Endothelial cell of umbilical vein (primary cell): ENCODE measurements around the gene TRIM29. TPM values are rescaled to one million over a fixed set of nuclear protein-coding genes. Genes with fewer than 3 reads are reported as not detected.

Experiments used
- BruUV-seq: library from RNA; stranded (reverse); fragments of 400-500 nt; replicated peaks from 2 replicates; lab custom pipeline; 2021; lab: Mats Ljungman, UMichigan
- CTCF ChIA-PET: fragments of 300-600, 350-600 bp; sonication (Branson Sonifier 250); formaldehyde crosslinking; loops from one replicate; lab custom pipeline; 2021; ENCODE audit warnings: antibody characterized with exemption, inconsistent platforms; lab: Charles Lee
- POLR2A ChIA-PET: fragments of 300-600, 350-600 bp; sonication (Branson Sonifier 250); formaldehyde crosslinking; loops from one replicate; lab custom pipeline; 2021; ENCODE audit warnings: antibody characterized with exemption, inconsistent platforms; lab: Charles Lee
- DNase-seq: peaks from one replicate; pipeline ENCODE4 v3.0.0-alpha.2; 2011; ENCODE audit warnings: low read depth, low spot score
- FAIRE-seq: peaks from 2 replicates; lab custom pipeline; 2011; peaks lifted over from hg19 to GRCh38; lab: Jason Lieb, UNC
- H2AFZ ChIP-seq: 2 replicates; pipeline ENCODE4 v1.6.0; 2012; ENCODE audit warnings: low read depth, low read length, control low read depth, inconsistent platforms
- H3K27ac ChIP-seq: 2 replicates; pipeline ENCODE4 v1.5.1; 2011; ENCODE audit warnings: low read depth, mild to moderate bottlenecking, control low read depth, low read length, moderate library complexity; ENCODE audit not compliant: insufficient read depth
- H3K27me3 ChIP-seq, 2 experiments: 2 replicates each; pipeline versions ENCODE4 v1.6.0 to v1.6.1; 2011; ENCODE audit warnings: low read length in 2 of 2, mixed read lengths in 1 of 2; ENCODE audit not compliant: control insufficient read depth in 2 of 2, insufficient read depth in 2 of 2
- H3K36me3 ChIP-seq, 2 experiments: 2 replicates in 1 of 2; 3 replicates in 1 of 2; pipeline ENCODE4 v1.5.1; 2011; ENCODE audit warnings: low read length in 2 of 2, mild to moderate bottlenecking in 1 of 2, moderate library complexity in 1 of 2; ENCODE audit not compliant: control insufficient read depth in 2 of 2, insufficient read depth in 2 of 2; ENCODE audit errors: extremely low read depth in 1 of 2
- H3K4me1 ChIP-seq: 3 replicates; pipeline ENCODE4 v1.5.1; 2011; ENCODE audit warnings: mild to moderate bottlenecking, low read length; ENCODE audit not compliant: control insufficient read depth, insufficient read depth; ENCODE audit errors: extremely low read depth
- H3K4me2 ChIP-seq: 2 replicates; pipeline ENCODE4 v1.6.1; 2011; ENCODE audit warnings: low read length, control low read depth, mixed read lengths; ENCODE audit not compliant: insufficient read depth
- H3K4me3 ChIP-seq, 3 experiments: fragments of 200-600 bp in 1 of 3; sonication (generic), shearing (Covaris generic) in 1 of 3; replicated peaks in 1 of 3; 2 replicates each; pipeline ENCODE4 v1.5.1; 2011 to 2016; ENCODE audit warnings: control low read depth in 3 of 3, low read length in 3 of 3, mild to moderate bottlenecking in 2 of 3, inconsistent platforms in 1 of 3, low read depth in 1 of 3, moderate library complexity in 1 of 3; ENCODE audit not compliant: insufficient read depth in 1 of 3
- H3K79me2 ChIP-seq: 2 replicates; pipeline ENCODE4 v1.6.0; 2012; ENCODE audit warnings: low read length, inconsistent platforms; ENCODE audit not compliant: control insufficient read depth, insufficient read depth
- H3K9ac ChIP-seq: replicated peaks from 2 replicates; pipeline ENCODE3; 2011; ENCODE audit warnings: low read length, control low read depth; ENCODE audit not compliant: insufficient read depth; ENCODE audit errors: extremely low read depth
- H3K9me1 ChIP-seq: replicated peaks from 3 replicates; pipeline ENCODE4 v1.6.0; 2011; ENCODE audit warnings: mild to moderate bottlenecking, low read length; ENCODE audit not compliant: control insufficient read depth, insufficient read depth; ENCODE audit errors: extremely low read depth
- H3K9me3 ChIP-seq: replicated peaks from 2 replicates; pipeline ENCODE4 v1.5.1; 2012; ENCODE audit warnings: low read length, inconsistent platforms; ENCODE audit not compliant: control insufficient read depth, insufficient read depth
- H4K20me1 ChIP-seq: replicated peaks from 2 replicates; pipeline ENCODE3; 2011; ENCODE audit warnings: mild to moderate bottlenecking, low read length; ENCODE audit not compliant: control insufficient read depth, insufficient read depth; ENCODE audit errors: extremely low read depth
- EZH2 ChIP-seq: IDR thresholded peaks from 2 replicates; pipeline ENCODE4 v1.6.1; 2012; ENCODE audit warnings: borderline replicate concordance, low read depth, mild to moderate bottlenecking, moderate library complexity, low read length, inconsistent platforms; ENCODE audit not compliant: severe bottlenecking
- FOS ChIP-seq: IDR thresholded peaks from 2 replicates; pipeline ENCODE4 v1.6.1; 2011; ENCODE audit warnings: mild to moderate bottlenecking, low read length, moderate library complexity, borderline replicate concordance; ENCODE audit not compliant: insufficient read depth
- GATA2 ChIP-seq: IDR thresholded peaks from 2 replicates; pipeline ENCODE4 v1.7.0; 2011; ENCODE audit warnings: low read depth, mild to moderate bottlenecking, moderate library complexity, mixed read lengths, low read length; ENCODE audit not compliant: insufficient read length, insufficient read depth
- MYC ChIP-seq: IDR thresholded peaks from one replicate; pipeline ENCODE4 v1.6.1; 2011; ENCODE audit warnings: mild to moderate bottlenecking, low read depth, low read length
- POLR2A ChIP-seq: IDR thresholded peaks from 2 replicates; pipeline ENCODE4 v1.6.1; 2012; ENCODE audit warnings: low read depth, mild to moderate bottlenecking, control low read depth, low read length
- dilution Hi-C: fragments of 300-500 bp; cut with MboI; formaldehyde crosslinking; loops from one replicate; pipeline ENCODE4 v1.15.0; 2019; ENCODE audit warnings: low sequenced_read_pairs; ENCODE audit not compliant: extremely low pct_ligation_motif_present
- intact Hi-C: fragments of 100-400 bp; cut with micrococcal nuclease; formaldehyde crosslinking; loops from one replicate; pipeline ENCODE4 v1.10.0; 2022
- polyA plus RNA-seq, 4 experiments: library from polyadenylated mRNA; depleted of rRNA in 3 of 4; stranded (reverse) in 3 of 4; unstranded in 1 of 4; fragments of >200 nt; gene quantifications; 2 replicates each; pipeline versions ENCODE4 v1.2.1 to v1.2.3, GENCODE V29; 2011 to 2012; ENCODE audit warnings: missing spikeins in 1 of 4
- total RNA-seq: library from RNA; stranded (reverse); gene quantifications from 2 replicates; pipeline ENCODE4 v1.2.3, GENCODE V29; 2021
- TF ChIP-seq, protein P1 (sequence below): IDR thresholded peaks from 2 replicates; pipeline ENCODE4 v1.6.1; 2011; ENCODE audit not compliant: insufficient read depth, insufficient read length
- TF ChIP-seq, protein P2 (sequence below), 2 donors: IDR thresholded peaks; 1 replicate in 1 of 2; 2 replicates in 1 of 2; pipeline ENCODE4 v1.5.1; 2011; ENCODE audit warnings: low read length in 2 of 2, mild to moderate bottlenecking in 2 of 2, moderate library complexity in 2 of 2, control low read depth in 1 of 2, inconsistent platforms in 1 of 2, low read depth in 1 of 2; ENCODE audit not compliant: insufficient read depth in 1 of 2; ENCODE audit errors: extremely low read depth in 1 of 2

TRIM29 gene
- total and polyA plus RNA-seq, 2 donors (not counting 3 experiments of a cell fraction or from before 2014, with no cell fraction given) = not detected

DNA sequence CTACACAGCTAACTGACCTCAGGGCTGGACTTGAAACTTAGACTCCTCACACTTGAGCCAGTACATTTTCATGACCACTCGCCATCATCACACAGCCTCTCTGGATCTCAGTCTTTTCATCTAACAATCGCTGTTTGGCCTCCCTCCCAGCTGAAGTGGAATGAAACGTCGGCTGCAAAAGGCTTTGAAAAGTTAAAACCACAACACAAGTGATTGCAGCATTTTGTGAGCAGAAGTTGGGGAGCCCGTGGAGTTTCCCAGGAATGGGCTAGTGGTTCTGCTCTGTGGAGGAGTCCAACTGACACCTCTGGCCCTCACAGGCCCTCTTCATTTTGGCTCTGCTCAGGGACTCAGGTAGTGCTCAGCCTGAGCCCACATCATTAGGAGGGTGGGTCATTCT lies 35.9 kb upstream of the TRIM29 start:
- no TSS peak for BruUV-seq
- CTCF ChIA-PET = interaction anchor here (1.3 to 8.7 kb wide), 3 partner anchors 57 to 130 kb away, joined by 3 to 217 read pairs (median 17); no protein-coding TSS in a partner anchor
- POLR2A ChIA-PET = no interaction called here
- intact Hi-C loops (no loop called here), dilution Hi-C loops (no loop called here)
- FAIRE-seq = no peak
- H3K4me2 ChIP-seq = no peak overlapping the region
- H3K4me1 ChIP-seq = peaks cover 4% of the 10 kb centered on the region
- H4K20me1 ChIP-seq = no peaks in the 10 kb centered on the region
- peaks cover 26 to 38% of the 10 kb centered on the region in 2 experiments for H3K27me3 ChIP-seq
- H3K9me1 ChIP-seq = no peaks in the 10 kb centered on the region
- H3K9ac ChIP-seq = no peak overlapping the region
- H3K9me3 ChIP-seq = no peaks in the 10 kb centered on the region
- H3K27ac ChIP-seq = no peak overlapping the region
- no peak for DNase-seq
- TF ChIP-seq, protein P1, sequence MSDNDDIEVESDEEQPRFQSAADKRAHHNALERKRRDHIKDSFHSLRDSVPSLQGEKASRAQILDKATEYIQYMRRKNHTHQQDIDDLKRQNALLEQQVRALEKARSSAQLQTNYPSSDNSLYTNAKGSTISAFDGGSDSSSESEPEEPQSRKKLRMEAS = no peak
- TF ChIP-seq GATA2 (no peak), EZH2 (no peak), POLR2A (no peak), FOS (no peak), MYC (no peak)
- TF ChIP-seq, protein P2, sequence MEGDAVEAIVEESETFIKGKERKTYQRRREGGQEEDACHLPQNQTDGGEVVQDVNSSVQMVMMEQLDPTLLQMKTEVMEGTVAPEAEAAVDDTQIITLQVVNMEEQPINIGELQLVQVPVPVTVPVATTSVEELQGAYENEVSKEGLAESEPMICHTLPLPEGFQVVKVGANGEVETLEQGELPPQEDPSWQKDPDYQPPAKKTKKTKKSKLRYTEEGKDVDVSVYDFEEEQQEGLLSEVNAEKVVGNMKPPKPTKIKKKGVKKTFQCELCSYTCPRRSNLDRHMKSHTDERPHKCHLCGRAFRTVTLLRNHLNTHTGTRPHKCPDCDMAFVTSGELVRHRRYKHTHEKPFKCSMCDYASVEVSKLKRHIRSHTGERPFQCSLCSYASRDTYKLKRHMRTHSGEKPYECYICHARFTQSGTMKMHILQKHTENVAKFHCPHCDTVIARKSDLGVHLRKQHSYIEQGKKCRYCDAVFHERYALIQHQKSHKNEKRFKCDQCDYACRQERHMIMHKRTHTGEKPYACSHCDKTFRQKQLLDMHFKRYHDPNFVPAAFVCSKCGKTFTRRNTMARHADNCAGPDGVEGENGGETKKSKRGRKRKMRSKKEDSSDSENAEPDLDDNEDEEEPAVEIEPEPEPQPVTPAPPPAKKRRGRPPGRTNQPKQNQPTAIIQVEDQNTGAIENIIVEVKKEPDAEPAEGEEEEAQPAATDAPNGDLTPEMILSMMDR (IDR thresholded peaks at IDR 0.05; ENCODE audit: extremely low read depth in 1 of 2, insufficient read depth in 1 of 2, low read depth in 1 of 2, low read length in 2 of 2) = no peak
- H3K36me3 ChIP-seq = no peaks in the 10 kb centered on the region
- no peak overlapping the region for H2AFZ ChIP-seq
- no peak overlapping the region for H3K4me3 ChIP-seq
- no peaks in the 10 kb centered on the region for H3K79me2 ChIP-seq
